Activated naive CD8-positive, alpha-beta T cell treated with anti-CD3 and anti-CD28 coated beads, Interleukin-2, amount 10 ng/mL, durations not matched to agents 7 days and 5 days (primary cell): ENCODE measurements around the gene ZNF860. TPM values are rescaled to one million over a fixed set of nuclear protein-coding genes. Genes with fewer than 3 reads are reported as not detected.

Source experiments
- ATAC-seq: fragments of 150-1000 bp; cut with Tn5 transposase; one replicate; pipeline ENCODE4 v1.10.0; 2021; ENCODE audit warnings: low read depth, moderate library complexity
- POLR2A ChIA-PET: fragments of 350-600 bp; sonication (Branson Sonifier 250); formaldehyde crosslinking; loops from one replicate; lab custom pipeline; 2021; ENCODE audit warnings: antibody characterized with exemption; lab: Charles Lee
- DNase-seq: peaks from one replicate; pipeline ENCODE4 v3.0.0; 2021
- H3K27ac Mint-ChIP-seq: one replicate; pipeline ENCODE4 v1.8.0; 2022; ENCODE audit warnings: mild to moderate bottlenecking, mixed read lengths
- H3K27me3 Mint-ChIP-seq: one replicate; pipeline ENCODE4 v1.8.0; 2022; ENCODE audit warnings: mild to moderate bottlenecking, moderate library complexity, mixed read lengths
- H3K36me3 Mint-ChIP-seq: one replicate; pipeline ENCODE4 v1.8.0; 2021; ENCODE audit warnings: mild to moderate bottlenecking, mixed read lengths
- H3K4me1 Mint-ChIP-seq: one replicate; pipeline ENCODE4 v1.8.0; 2021; ENCODE audit warnings: mixed read lengths
- H3K4me3 Mint-ChIP-seq: one replicate; pipeline ENCODE4 v1.8.0; 2022; ENCODE audit warnings: mild to moderate bottlenecking, moderate library complexity, mixed read lengths
- H3K9me3 Mint-ChIP-seq: one replicate; pipeline ENCODE4 v1.8.0; 2021; ENCODE audit warnings: mixed read lengths
- total RNA-seq, 2 experiments: library from RNA; stranded (reverse); gene quantifications; one replicate each; pipeline ENCODE4 v1.2.3, GENCODE V29; 2021

The ZNF860 gene
- total RNA-seq, 2 experiments from 2014 or later, result not detected

DNA sequence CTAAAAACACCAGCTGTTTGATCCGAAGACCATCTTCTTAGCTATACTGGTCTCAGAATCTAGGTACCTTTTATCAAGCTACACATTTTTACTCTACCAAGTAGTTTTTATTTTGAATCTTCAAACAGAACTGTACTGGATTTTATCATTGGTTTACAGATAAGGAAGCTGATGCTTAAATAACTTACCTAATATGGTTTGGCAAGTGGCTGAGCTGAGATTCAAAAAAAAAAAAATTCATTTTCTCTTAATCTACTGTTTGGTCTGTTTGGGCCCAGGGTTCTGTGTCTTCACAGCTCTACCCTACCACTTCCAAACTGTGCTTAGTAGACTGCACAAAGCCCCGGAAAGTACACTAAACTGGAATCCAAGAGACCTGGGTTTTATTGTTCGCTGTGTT is 35.7 kb downstream of the ZNF860 start:
- Mint-ChIP-seq H3K4me1 (peaks cover 1% of the 10 kb centered on the region), H3K4me3 (no peak overlapping the region), H3K36me3 (no peaks in the 10 kb centered on the region)

DNA sequence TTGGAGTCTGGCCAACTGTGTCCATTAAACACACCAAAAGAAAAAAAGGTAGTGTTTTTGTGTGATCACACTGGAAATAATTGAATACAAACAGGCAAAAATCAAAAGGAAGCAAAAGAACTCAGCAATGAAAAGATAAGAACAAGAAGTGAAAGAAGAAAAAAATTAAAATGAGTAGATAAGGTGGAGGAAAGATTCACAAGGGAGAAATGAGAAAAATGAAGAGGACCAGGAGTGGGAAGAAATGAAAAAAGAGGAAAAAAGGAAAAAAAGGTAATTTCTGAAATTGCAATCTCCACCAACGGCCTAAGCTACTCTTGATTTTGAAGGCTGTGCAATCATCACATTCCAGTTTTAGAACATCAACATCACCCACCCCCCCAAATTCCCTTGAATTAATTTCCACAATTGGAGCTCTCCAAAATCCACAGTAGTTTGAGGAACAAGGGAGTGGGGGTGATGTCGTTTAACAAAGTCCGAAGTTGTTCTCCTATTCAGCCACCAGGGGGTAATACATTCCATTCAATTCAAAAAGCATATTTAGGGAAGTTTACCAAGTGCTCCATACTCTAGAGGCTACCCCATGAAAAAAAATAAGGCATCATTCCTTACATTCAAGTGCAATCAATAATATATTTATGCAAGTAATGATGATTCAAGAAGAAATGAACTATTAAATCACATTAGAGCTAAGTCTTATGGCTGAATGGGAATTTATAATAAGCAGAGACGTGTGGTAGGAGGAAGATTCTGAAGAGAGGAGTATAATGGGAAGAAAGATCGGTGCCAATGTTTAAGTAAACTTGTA is 37.4 kb downstream of the ZNF860 start:
- Mint-ChIP-seq H3K4me1 (peaks cover 1% of the 10 kb centered on the region), H3K27ac (no peak overlapping the region), H3K36me3 (no peaks in the 10 kb centered on the region), H3K27me3 (peaks cover 8% of the 10 kb centered on the region), H3K4me3 (no peak overlapping the region), H3K9me3 (no peaks in the 10 kb centered on the region)
- no peak for ATAC-seq
- DNase-seq, result no peak
- POLR2A ChIA-PET, result interaction anchor here (1.9 kb wide), 1 partner anchor 97 kb away, joined by 7 read pairs; no protein-coding TSS in a partner anchor

More for the DNA sequence above, 35.7 kb downstream of the ZNF860 start:
- H3K27ac Mint-ChIP-seq, result no peak overlapping the region
- ATAC-seq, result no peak
- no peaks in the 10 kb centered on the region for H3K9me3 Mint-ChIP-seq
- peaks cover 15% of the 10 kb centered on the region for H3K27me3 Mint-ChIP-seq
- POLR2A ChIA-PET, result no interaction called here
- DNase-seq, result no peak

DNA sequence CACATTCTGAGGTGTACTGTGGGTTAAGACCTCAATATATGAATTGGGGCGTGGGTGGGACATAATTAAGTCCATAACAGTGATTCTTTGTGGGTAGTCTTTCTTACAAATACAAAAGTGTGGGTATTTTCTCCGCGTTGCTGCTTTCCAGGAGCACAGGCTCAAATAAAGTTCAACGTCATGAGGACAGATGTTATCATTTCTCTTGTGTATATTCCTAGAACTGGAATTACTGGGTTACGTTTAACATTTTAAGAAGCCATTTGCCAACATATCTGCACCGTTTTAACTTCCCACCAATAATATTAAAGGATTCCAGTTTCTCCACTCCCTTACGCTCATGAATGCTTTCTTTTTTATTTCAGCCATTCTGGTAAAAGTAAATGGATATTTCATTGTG is 39.6 kb downstream of the ZNF860 start:
- Mint-ChIP-seq H3K9me3 (no peaks in the 10 kb centered on the region), H3K27me3 (peaks cover 5% of the 10 kb centered on the region), H3K36me3 (no peaks in the 10 kb centered on the region), H3K4me1 (peaks cover 1% of the 10 kb centered on the region), H3K4me3 (no peak overlapping the region), H3K27ac (no peak overlapping the region)
- DNase-seq (no peak), ATAC-seq (no peak)
- POLR2A ChIA-PET, result no interaction called here

DNA sequence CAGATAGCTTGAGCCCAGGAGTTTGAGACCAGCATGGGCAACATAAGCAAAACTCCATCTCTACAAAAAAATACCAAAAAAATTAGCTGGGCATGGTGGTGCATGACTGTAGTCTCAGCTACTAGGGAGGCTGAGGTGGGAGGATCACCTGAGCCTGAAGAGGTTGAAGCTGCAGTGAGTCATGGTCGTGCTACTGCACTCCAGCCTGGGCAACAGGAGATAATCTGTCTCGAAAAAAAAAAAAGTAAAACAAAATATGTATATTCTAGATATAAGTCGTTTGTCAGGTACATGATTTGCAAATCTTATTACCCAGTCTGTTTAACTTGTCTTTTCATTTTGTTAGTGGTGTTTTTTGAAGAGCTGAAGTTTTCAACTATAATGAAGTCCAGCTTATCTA is 40.2 kb downstream of the ZNF860 start:
- no peak for ATAC-seq
- H3K4me1 Mint-ChIP-seq, result peaks cover 1% of the 10 kb centered on the region
- no peaks in the 10 kb centered on the region for H3K36me3 Mint-ChIP-seq
- POLR2A ChIA-PET, result interaction anchor here (0.6 kb wide), 1 partner anchor 122 kb away, joined by 4 read pairs; no protein-coding TSS in a partner anchor
- no peak for DNase-seq
- H3K9me3 Mint-ChIP-seq, result no peaks in the 10 kb centered on the region
- peaks cover 5% of the 10 kb centered on the region for H3K27me3 Mint-ChIP-seq
- H3K4me3 Mint-ChIP-seq, result no peak overlapping the region
- H3K27ac Mint-ChIP-seq, result no peak overlapping the region

DNA sequence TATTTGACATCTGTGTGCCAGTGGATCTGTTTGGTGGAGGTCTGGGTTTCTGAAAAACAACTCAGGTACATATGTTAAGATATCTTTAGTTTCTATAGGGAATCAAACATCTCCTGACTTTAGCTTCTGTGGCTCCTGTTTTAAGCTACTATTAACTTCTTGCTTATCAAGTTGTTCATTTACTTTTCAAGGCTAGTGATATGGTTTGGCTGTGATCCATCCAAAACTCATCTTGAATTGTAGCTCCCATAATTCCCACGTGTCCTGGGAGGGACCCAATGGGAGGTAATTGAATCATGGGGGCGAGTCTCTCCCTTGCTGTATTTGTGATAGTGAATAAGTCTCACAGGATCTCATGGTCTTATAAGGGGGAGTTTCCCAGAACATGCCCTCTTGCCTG is 41.4 kb downstream of the ZNF860 start:
- Mint-ChIP-seq H3K27ac (no peak overlapping the region), H3K36me3 (no peaks in the 10 kb centered on the region), H3K4me3 (no peak overlapping the region), H3K4me1 (peaks cover 1% of the 10 kb centered on the region), H3K27me3 (peaks cover 5% of the 10 kb centered on the region), H3K9me3 (no peaks in the 10 kb centered on the region)
- DNase-seq, result no peak
- ATAC-seq, result no peak
- POLR2A ChIA-PET, result no interaction called here

DNA sequence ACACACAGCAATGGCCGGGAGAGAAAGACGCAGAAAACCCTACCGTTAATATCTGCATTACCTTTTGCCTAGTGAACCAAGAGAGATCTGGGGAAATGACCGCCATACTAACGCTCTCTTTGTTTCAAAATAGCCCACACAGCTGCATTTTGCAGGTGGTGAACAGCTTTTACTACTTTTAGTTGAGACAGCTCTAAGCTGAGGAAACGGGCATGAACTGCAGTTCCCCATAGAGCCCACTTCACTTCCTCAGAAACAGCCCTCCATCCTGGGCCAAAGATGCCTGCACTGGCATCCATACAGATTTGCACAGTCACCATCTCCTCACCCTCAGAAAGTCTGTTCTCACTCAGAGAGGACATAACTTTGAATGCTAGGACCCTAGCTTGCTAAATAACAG is 45.0 kb downstream of the ZNF860 start:
- ATAC-seq (no peak), DNase-seq (no peak)
- H3K27ac Mint-ChIP-seq, result no peak overlapping the region
- no peak overlapping the region for H3K4me3 Mint-ChIP-seq
- H3K36me3 Mint-ChIP-seq, result no peaks in the 10 kb centered on the region
- no peaks in the 10 kb centered on the region for H3K4me1 Mint-ChIP-seq
- H3K9me3 Mint-ChIP-seq, result no peaks in the 10 kb centered on the region
- POLR2A ChIA-PET, result no interaction called here
- peaks cover 3% of the 10 kb centered on the region for H3K27me3 Mint-ChIP-seq

DNA sequence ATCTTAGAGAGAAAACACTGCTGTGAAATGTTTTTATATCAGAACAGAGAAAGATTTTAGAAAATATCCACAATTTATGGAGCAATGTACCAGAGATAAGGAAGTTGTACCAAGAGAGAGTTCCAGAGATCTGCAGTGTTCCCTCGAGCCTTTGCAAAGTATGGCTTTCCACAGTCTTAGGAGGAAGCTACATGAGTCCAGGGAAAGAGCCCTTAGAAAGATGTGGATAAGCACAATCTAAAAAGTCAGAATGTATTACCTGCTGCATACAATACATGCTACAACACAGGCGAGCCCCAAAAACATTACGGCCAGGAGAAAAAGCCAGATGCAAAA is 56.4 kb downstream of the ZNF860 start:
- peaks cover 9% of the 10 kb centered on the region for H3K9me3 Mint-ChIP-seq
- DNase-seq (no peak), ATAC-seq (no peak)
- H3K36me3 Mint-ChIP-seq, result peaks cover 4% of the 10 kb centered on the region
- POLR2A ChIA-PET, result no interaction called here
- no peak overlapping the region for H3K4me3 Mint-ChIP-seq
- H3K27ac Mint-ChIP-seq, result no peak overlapping the region
- H3K27me3 Mint-ChIP-seq, result peaks cover 11% of the 10 kb centered on the region
- H3K4me1 Mint-ChIP-seq, result peaks cover 2% of the 10 kb centered on the region

DNA sequence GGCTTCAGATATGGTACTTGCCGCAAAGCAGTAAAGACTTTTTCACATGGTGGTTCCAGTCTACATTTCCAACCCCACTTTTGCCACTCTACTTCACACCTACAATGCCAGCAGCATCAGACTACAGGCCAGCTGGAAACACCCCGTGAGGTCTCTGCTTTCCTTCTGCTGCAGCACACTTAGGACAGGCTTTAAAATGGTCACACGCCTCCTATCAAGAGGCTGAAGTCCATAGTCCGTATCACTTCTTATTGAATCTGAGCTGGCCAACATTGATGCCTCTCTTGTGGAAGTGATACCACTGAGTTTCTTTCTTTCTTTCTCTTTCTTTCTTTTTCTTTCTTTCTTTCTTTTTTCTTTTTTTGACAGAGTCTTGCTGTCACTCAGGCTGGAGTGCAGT is 59.8 kb downstream of the ZNF860 start:
- H3K4me3 Mint-ChIP-seq, result no peak overlapping the region
- H3K27ac Mint-ChIP-seq, result no peak overlapping the region
- DNase-seq (no peak), ATAC-seq (no peak)
- no peaks in the 10 kb centered on the region for H3K27me3 Mint-ChIP-seq
- H3K9me3 Mint-ChIP-seq, result peaks cover 14% of the 10 kb centered on the region
- POLR2A ChIA-PET, result no interaction called here
- no peaks in the 10 kb centered on the region for H3K4me1 Mint-ChIP-seq
- peaks cover 2% of the 10 kb centered on the region for H3K36me3 Mint-ChIP-seq

Other genes with a start within 250 kb of the ZNF860 start
- under 1 TPM; 0.09 to 0.22 TPM for gene OSBPL10, start 488 bp upstream of the ZNF860 start, total RNA-seq
- 10 to 100 TPM; 27.8 to 31.0 TPM for gene GPD1L, start 124.9 kb downstream of the ZNF860 start, total RNA-seq